Kidney epithelial cell (primary cell): Measurements from ENCODE around the gene SLC7A14. TPM values are rescaled to one million over a fixed set of nuclear protein-coding genes. Genes with fewer than 3 reads are reported as not detected.

Source experiments
- DNase-seq: peaks from one replicate; pipeline ENCODE4 v3.0.0-alpha.2; 2010; ENCODE audit warnings: low read depth
- H3K27me3 ChIP-seq: 2 replicates; pipeline ENCODE4 v1.6.0; 2011; ENCODE audit warnings: low read length; ENCODE audit not compliant: control insufficient read depth, insufficient read depth
- H3K36me3 ChIP-seq: 2 replicates; pipeline ENCODE4 v1.5.1; 2011; ENCODE audit warnings: low read length; ENCODE audit not compliant: control insufficient read depth, insufficient read depth
- H3K4me3 ChIP-seq: 2 replicates; pipeline ENCODE4 v1.5.1; 2011; ENCODE audit warnings: low read depth, mild to moderate bottlenecking, control low read depth, low read length
- total RNA-seq: library from RNA; depleted of rRNA; stranded (reverse); fragments of >200 nt; gene quantifications from 2 replicates; pipeline ENCODE4 v1.2.3, GENCODE V29; 2015
- TF ChIP-seq, protein P1 (sequence below): IDR thresholded peaks from 2 replicates; pipeline ENCODE4 v1.5.1; 2011; ENCODE audit warnings: mild to moderate bottlenecking, moderate library complexity, low read length, control low read depth, inconsistent platforms; ENCODE audit not compliant: insufficient read depth, poor library complexity, severe bottlenecking

SLC7A14 gene
- total RNA-seq, 1 donor from 2014 or later, result not detected

DNA sequence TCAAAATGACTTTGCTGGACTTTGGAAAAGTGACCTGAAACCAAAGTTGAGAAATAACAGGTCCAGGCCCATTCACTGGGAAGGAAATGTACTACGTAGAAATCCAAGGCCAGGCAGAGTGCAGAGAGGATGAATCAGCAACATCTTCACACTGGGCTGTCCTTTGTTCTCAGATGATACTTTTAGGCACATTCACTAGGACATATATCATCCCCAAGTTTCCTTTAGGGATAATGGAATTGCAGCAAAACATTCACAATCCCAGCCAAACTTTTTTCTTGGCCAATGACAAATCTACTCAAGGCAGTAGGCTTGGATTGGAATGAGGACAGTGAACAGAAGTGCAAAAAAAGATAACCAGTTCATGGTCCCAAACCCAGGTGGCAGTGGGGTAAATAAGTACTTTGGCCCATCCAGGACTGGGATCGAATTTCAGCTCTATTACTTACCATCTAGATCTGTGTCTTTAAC lies 92.1 kb downstream of the SLC7A14 start:
- TF ChIP-seq, protein P1, sequence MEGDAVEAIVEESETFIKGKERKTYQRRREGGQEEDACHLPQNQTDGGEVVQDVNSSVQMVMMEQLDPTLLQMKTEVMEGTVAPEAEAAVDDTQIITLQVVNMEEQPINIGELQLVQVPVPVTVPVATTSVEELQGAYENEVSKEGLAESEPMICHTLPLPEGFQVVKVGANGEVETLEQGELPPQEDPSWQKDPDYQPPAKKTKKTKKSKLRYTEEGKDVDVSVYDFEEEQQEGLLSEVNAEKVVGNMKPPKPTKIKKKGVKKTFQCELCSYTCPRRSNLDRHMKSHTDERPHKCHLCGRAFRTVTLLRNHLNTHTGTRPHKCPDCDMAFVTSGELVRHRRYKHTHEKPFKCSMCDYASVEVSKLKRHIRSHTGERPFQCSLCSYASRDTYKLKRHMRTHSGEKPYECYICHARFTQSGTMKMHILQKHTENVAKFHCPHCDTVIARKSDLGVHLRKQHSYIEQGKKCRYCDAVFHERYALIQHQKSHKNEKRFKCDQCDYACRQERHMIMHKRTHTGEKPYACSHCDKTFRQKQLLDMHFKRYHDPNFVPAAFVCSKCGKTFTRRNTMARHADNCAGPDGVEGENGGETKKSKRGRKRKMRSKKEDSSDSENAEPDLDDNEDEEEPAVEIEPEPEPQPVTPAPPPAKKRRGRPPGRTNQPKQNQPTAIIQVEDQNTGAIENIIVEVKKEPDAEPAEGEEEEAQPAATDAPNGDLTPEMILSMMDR, result no peak
- Histone ChIP-seq H3K4me3 (no peak overlapping the region), H3K36me3 (no peaks in the 10 kb centered on the region), H3K27me3 (no peaks in the 10 kb centered on the region)
- DNase-seq, result no peak

DNA sequence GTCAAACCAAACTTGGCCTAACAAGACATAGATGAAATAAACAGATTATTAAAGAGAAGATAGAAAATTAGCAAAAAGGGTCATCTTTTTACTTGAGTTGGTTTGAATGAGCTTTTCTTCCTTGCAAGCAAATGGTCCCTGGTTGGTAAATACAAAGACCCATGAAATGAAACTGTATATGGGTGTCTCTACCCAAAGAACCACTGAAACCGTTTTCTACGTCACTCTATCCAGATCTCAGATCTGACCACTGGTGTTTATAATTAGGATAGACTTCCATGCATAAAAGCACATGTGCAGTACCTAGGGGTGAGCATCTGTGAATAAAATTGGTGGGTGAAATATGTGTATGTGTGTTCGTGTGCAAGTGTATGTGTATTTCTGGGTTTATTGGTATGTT lies 94.0 kb downstream of the SLC7A14 start:
- no peaks in the 10 kb centered on the region for H3K27me3 ChIP-seq
- H3K36me3 ChIP-seq, result no peaks in the 10 kb centered on the region
- no peak for DNase-seq
- TF ChIP-seq, protein P1, result no peak
- H3K4me3 ChIP-seq, result no peak overlapping the region

DNA sequence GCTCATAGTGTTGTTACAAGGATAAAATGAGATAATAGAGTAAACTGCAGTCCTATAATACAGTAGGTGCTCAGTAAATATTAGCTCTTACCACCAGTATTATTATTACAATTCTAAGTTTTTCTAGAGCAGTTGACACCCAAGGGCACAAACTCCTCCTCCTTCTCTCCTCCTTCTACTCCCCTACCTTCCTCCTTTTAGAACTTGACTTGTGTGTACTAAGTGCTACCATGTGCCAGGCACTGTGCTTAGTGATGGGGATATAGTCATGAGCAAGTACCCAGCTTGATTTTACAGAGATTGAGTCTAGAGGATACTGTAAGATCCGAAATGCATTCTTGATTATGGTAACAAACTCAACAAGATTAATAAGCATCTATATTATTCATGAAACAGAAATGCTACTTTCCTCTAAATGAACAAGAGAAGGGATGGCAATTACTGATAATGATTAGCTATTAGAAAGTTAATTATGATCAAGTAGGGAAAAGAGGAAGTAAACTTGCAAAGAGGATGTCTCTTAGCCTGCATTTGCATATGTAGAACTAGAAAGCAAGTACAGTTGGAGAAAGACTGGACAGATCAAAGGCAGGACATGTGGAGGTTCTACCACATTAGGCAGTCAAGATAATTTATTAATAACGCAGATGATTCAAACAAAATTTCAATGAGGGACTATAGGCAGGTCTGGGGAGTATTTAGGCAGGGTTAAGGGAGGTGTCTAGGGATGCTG lies 94.9 kb downstream of the SLC7A14 start:
- TF ChIP-seq, protein P1, result no peak
- DNase-seq, result no peak
- no peak overlapping the region for H3K4me3 ChIP-seq
- H3K36me3 ChIP-seq, result no peaks in the 10 kb centered on the region
- H3K27me3 ChIP-seq, result no peaks in the 10 kb centered on the region

DNA sequence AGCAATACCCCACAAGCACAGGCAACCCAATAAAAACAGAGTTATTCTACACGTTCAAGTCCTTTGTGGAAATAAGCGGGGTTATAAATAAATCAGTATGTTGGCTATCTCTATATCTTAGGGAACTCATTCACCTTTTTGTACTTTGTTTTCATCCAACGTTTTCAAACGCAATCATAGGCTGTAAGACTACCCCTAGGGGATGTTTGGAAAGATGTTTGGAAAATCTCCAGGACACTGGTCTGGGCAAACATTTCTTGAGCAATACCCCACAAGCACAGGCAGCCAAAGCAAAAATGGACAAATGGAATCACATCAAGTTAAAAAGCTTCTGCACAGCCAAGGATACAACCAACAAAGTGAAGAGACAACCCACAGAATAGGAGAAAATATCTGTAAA lies 97.1 kb downstream of the SLC7A14 start:
- DNase-seq, result no peak
- TF ChIP-seq, protein P1, result no peak
- no peaks in the 10 kb centered on the region for H3K36me3 ChIP-seq

DNA sequence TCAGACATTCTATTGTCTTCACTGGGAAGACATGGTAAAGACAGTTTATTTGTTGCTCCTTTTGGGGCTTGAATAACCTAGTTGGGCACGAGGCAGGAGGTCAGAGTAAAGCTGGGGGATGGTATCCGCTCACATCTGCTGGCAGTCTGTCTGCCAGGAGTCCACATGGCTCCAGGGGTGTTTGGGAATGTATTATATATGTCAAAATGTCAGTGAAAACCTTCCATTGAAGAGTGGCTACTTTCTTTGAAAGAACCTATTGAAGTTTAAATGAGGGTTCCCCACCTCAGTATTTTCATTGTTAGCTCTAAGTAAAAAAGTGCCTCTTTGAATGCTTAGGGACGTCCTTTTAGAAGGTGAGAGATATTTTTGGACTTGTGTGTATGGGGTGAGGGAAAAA lies 98.8 kb downstream of the SLC7A14 start:
- Histone ChIP-seq H3K4me3 (no peak overlapping the region), H3K36me3 (no peaks in the 10 kb centered on the region), H3K27me3 (no peaks in the 10 kb centered on the region)
- TF ChIP-seq, protein P1, result no peak
- no peak for DNase-seq

More for the DNA sequence above, 97.1 kb downstream of the SLC7A14 start:
- no peak overlapping the region for H3K4me3 ChIP-seq
- no peaks in the 10 kb centered on the region for H3K27me3 ChIP-seq

DNA sequence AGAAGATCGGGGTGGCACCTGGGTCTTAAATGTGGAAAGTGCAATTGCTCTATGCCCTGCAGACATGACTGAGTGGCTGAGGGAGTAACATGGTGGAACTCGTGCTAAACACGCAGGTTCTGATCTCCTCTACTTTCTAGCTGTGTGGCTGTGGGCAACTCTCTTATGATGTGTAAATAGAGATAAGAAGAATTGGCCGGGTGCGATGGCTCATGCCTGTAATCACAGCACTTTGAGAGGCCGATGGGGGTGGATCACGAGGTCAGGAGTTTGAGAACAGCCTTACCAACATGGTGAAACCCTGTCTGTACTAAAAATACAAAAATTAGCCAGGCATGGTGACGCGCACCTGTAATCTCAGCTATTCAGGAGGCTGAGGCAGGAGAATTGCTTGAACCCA lies 99.5 kb downstream of the SLC7A14 start:
- DNase-seq, result no peak
- TF ChIP-seq, protein P1, result no peak
- Histone ChIP-seq H3K4me3 (no peak overlapping the region), H3K27me3 (no peaks in the 10 kb centered on the region), H3K36me3 (no peaks in the 10 kb centered on the region)
